ENCODE results near the gene CCNY. TPM values are rescaled to one million over a fixed set of nuclear protein-coding genes. Genes with fewer than 3 reads are reported as not detected.

Gene CCNY
- total RNA-seq, 1 experiment from 2014 or later = 40.1 TPM

DNA sequence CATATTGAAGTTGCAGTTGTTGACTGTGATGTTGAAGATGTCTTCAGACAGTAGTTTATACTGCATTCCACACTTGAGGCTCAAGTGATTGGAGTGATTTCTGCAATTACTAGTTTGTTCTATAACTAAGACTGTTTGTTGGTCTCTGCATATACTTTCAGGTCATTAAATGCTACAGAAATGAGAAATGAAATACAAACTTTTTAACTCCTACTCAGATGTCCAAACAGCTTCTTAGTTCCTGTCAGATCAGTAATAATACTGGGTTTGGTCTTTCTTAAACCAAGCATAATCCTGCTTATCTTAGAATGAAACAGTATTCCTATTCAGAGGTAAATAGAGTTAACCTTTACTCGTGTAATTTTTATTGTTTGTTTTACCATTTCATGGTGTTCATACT, 115.9 kb downstream of the CCNY start:
- DNase-seq (ENCODE audit: low read depth) = no peak

DNA sequence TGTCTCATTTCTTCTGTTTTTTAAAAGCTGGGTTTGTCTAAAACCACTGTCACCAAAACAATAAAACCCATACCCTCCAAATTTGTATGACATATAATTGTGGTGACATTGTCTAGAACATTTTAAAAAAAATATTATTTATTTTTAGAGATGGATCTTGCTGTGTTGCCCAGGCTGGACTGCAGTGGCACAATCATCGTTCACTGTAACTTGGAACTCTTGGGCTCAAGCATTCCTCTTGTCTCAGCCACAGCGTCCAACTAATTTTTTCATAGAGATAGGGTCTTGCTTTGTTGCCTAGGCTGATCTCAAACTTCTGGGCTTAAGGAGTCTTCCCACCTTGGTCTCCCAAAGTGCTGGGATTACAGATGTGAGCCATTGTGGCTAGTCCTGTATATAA, 116.5 kb downstream of the CCNY start:
- no peak for DNase-seq (ENCODE audit: low read depth)

DNA sequence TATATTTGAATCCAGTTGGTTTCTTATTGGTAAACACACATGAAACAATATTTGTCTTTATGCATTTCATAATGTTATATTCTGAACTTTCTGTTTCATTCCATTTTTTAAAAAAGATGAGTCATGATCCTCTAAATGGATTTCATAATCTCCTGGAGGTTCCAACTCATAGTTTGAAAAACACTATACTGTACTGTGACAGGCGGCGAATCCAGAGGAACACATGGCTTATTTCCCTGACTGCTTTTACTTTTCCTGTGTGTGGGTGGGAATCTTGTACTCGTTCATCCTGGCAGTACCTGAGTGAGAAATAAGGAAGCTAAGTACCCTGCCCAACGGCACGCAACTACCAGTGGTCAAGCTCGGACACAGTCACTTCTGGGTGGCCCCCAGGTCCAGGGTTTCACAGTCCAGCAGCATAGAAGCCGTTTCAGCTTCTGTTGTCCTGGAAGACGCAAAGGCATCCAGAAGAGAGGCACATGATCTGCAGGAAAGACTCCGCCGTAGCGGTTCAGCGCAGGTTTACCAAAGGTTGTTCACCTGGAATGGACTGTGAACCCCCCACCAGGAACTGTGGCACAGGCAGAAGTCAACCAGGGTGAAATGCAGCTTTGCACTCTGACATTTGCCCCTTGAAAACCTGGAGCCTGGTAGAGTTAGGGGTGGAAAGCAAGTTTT, 117.7 kb downstream of the CCNY start:
- DNase-seq (ENCODE audit: low read depth) = peak; percentile 19

DNA sequence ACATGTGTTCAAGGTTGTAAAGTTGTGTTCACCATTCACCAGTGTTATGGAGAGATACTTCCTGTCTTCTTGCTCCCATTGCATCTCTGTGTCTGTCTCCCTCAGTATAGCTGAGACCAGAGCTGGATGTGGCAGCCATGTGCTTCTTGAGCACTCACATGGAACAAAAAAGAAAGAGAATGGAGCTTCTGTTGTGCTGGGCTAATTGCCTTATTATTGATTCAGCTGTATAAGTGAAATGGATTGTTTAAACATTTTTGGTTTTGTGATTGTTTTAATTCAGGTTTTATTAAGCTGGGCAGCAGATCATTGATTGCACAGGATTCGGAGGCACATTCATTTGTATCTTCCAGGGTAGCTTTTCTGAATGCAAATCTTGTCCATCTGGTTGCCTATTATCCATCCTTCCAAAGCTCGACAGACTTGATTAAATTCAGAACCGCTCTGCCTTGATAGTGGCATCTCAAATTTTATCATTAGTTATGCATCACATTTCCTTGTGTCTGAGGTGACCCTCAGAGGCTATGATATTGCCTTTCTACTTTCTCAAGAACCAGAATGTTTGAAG, 119.9 kb downstream of the CCNY start:
- DNase-seq (ENCODE audit: low read depth) = no peak

DNA sequence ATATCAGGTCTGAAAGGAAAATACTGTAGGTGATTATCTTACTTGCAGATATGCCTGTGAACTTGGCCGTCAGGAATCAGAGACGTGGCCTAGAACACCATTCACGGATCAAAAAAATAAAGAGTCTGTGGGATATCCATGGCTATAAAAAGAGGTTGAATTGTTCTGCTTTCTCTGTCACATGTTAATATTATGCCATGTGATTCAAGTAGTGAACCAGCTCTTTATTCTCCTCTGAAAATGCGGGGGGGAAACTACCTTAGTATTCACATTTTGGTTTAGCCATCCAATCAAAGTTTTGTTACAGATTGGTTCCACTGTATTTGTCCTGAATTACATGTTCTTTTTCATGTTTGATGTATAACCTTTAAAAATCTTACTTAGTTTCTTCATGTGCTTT, 120.5 kb downstream of the CCNY start:
- no peak for DNase-seq (ENCODE audit: low read depth)

DNA sequence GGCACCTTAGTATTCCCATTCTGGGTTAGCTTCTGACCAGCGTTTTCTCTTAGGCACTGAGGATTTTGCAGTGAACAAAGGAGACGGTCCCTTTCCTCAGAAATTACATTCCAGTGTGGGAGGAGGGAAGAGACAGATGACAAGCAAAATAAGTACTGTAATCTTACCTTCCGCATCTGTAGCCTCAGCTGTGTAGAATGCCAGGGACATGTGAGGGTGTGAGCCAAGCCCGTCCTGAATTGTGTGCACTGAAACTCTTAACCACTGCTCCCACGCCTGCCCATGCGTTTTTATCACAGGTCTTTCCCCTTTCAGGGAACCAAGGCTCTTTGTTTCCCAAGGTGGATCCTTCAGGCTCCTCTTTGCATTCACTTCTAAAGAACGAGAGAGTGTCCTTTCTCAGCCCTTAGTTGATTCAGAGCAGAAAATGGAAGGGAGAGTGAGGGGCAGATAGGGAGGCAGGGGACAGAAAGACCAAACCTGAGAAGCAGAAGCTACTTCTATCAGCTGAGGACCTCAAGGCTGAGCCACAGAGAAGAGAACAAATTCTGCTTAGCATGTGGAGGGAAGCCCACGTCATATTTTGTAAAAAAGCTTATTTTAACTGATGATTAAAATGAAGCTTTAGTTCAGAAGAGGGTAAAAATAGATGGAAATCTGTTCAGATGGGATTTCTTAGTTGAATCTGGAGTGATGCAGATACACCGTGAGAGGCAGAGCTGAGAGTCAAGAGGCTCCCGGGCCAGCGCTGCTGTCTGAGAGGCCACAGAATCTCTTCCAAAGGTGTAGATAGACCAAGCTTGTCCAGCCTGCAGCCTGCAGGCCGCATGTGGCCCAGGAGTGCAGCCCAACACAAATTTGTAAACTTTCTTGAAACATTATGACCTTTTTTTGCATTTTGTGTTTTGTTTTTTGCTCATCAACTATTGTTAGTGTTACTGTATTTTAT, 122.5 kb downstream of the CCNY start:
- no peak for DNase-seq (ENCODE audit: low read depth)

DNA sequence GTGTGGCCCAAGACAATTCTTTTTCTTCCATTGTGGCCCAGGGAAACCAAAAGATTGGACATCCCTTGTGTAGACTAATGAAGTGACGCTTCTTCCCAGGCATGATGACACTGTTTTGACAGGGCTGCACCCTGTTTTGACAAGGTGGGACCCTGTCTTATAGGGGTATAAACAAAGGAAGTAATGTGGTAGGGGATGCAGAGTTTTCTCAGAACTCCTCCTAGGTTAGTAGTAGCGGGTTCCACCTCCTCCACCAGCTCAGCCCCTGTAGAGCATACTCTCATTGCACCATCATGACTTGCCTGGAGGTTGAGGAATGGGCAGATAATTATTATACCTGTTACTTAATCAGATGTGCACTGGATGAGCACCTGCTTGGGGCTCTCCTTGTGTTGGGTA, 123.1 kb downstream of the CCNY start:
- DNase-seq (ENCODE audit: low read depth) = no peak

DNA sequence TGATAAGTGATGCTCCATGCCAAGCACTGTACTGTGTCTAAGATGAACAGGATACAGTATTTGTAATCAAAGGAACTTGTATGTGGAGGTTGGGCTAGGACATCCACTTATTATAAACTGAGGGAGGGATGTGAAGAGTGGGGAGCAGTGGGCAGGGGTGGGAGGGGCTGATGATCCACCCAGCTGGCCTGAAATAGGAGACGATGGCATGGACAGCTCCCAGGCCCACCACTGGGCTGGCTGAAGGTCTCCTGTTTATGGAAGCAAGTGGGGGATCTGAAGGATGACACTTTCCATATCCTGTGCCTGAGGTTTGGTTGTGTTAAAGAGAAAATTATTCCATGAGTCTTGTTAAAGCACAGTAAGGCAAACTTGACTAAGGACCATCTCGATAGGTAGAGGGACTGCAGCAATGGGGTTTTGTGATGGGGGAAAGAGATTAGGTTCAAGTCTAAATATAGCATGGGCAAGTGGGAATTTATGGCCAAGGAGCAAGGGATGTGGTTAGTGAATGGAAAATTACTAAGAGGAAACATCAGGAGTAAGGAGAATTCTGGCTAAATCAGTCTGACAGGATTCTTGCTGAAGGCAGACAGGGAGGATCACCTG, 124.6 kb downstream of the CCNY start:
- DNase-seq (ENCODE audit: low read depth) = no peak

DNA sequence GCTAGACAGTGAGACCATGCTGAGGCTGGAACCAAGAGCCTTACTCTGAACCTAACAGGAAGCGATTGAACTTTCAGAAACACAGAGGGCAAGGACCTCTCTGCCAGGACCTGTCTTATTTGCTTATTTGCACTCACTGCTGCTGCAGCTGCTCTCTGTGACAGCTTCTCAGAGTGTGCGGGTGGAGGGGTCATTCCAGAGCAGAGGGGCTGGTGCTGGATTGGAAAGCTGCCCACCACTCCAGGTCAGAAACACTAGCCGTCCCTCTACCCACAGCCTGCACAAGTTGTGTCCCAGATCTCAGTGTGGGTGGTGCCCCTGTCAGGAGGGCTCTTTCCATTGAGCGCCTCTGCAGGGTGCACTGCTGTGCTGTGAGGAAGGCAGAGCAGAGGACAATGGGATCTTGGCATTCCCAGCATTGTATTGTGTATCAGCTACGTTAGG, 126.2 kb downstream of the CCNY start:
- DNase-seq (ENCODE audit: low read depth) = no peak

DNA sequence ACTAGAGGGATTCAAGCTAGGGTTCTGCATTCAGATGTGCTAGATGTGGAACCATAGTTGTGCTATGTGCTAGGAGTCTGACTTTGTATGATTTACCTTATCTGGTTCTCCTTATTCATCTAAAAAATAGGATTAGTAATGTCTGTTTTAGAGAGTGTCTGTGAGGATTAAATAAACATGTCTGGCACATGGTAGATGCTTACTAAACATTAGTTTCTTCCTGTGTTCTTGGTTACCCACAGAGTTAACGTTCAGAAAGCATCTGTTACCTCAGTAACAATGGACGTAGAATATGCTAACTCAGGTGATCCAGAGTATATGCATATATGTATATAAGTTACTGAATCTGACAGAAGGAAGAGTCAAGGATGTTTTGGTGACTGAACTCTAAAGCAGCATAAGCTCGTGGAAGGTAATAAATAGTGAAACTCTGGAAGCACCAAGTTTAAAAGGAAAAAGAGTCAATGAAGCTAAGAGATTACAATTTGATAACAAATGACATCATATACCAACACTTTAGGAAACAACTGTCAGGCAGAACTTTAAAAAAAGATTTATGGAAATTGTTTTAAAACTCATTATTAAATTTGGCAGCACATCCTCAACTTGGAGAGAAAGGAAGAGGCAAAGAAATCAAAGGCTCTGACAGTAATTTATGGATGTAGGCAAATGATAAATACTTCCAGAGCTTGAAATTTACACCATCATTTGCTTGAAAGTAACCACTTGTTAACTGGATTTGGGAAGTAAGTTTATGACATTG, 127.0 kb downstream of the CCNY start:
- no peak for DNase-seq (ENCODE audit: low read depth)

DNA sequence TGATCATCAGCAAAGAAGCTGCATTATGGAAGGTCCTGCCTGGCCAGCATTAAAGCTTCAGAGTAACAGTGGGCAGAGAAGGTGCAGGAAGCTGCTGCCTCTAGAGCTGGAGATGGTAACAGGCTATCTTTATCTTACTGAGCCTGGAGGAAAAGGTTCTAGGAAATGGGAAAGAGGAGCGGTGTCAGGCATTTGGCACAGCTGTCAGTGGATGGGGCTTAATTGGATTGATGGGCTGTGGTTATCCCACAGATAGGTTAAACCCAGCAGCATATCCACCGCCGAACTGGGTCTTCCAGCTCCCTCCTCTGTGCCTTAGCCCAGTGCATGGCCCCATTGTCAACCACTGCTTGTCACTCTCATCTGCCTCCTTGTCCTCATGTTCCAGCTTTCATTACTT, 127.6 kb downstream of the CCNY start:
- DNase-seq (ENCODE audit: low read depth) = no peak

DNA sequence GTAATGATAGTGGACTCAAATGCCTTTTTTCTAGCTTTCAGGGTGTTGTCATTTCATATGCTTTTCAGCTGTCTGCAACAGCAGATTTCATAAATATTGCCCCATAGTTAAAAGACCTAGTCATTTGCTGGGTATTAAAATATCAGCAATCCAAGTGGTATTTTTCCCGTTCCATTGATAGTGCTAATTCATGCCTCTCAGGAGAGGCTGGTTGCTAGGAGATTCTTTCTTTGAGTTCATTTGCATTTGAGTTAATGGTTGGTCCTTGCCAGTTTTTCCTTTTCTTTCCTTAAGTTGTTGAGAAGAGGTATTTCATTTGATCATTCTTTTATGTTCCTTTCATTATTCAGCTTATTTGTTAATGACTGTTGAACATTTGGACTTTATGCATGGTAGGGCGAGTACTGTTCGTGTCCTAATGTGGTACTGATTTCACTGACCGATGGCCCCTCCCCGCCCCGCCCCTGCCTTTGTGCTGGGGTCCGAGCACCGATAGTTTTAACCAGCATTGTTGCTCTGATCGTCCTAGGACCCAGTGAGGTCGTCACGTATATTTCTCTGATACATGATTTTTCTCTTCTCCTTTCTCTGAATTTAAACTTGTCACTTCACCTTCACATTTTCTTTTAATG, 128.6 kb downstream of the CCNY start:
- no peak for DNase-seq (ENCODE audit: low read depth)

DNA sequence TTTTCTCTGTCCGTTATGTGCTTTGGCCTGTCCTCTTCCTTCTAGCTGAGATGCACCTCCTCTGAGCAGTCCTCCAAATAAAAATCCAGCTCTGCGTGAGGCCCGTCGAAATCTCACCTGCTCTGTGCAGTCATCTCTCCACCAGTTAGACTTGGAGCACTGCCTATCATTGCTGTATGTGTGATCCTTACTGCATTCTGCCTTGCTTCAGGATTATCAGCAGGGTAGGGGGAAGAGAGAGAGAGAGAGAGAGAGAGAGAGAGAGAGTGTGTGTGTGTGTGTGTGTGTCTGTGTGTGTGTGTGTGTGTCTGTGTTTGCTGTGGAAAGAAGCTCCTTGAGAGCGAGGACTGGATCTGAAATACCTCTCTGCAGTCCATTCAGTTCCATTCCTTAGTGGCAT, 129.4 kb downstream of the CCNY start:
- DNase-seq (ENCODE audit: low read depth) = no peak

DNA sequence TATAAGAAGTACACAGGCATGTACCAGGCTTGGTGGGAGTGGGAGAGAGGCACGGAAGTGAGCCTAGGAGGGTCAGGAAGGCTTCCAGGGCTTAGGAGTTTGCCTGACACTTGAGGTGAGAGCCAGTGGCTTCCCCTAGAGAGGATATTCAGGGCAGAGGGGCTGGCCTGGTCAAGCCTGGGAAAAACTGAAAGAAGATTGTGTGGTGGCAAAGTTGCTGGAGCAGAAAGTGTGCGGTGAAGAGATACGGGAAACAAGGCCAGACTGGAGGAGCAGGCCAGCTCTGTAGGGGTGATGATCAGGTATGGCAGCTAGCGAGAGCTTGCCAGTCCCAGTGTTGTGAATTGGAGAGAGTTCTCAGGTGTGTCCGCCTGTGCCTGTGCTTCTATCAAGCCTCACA, 129.9 kb downstream of the CCNY start:
- DNase-seq (ENCODE audit: low read depth) = no peak

DNA sequence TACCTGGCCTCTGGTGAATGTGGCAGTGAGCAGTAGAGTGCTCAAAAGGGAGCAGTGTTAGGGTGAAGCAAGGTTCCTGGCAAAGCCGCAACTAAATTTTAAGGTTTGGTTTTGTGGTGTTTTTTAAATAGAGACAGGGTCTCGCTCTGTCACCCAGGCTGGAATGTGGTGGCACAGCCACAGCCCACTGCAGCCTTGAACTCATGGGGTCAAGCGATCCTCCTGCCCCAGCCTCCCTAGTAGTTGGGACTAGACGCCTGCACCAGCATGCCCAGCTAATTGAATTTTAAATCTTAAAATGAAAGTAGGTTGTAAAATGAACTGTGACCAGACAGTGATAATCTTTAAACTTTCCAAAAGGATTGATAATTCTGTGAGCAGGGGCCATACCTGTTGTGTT, 130.4 kb downstream of the CCNY start:
- no peak for DNase-seq (ENCODE audit: low read depth)

DNA sequence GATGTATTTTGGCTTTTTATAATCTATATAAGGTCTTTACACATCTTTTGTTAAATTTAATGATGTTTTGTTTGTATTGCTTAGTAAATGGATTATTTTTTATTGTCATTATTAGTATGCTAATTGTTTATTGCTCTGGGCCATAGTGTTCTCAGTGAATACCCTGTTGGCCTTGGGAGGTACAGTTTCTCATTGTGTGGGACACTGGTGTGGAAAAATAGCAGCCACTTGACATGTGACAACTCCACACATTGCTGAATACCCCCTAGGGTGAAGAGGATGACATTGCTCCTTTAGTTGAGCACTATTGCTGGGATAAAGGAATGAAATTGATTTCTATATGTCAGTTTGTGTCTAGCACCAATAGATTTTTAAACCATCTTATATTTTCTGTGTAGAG, 130.9 kb downstream of the CCNY start:
- DNase-seq (ENCODE audit: low read depth) = no peak

DNA sequence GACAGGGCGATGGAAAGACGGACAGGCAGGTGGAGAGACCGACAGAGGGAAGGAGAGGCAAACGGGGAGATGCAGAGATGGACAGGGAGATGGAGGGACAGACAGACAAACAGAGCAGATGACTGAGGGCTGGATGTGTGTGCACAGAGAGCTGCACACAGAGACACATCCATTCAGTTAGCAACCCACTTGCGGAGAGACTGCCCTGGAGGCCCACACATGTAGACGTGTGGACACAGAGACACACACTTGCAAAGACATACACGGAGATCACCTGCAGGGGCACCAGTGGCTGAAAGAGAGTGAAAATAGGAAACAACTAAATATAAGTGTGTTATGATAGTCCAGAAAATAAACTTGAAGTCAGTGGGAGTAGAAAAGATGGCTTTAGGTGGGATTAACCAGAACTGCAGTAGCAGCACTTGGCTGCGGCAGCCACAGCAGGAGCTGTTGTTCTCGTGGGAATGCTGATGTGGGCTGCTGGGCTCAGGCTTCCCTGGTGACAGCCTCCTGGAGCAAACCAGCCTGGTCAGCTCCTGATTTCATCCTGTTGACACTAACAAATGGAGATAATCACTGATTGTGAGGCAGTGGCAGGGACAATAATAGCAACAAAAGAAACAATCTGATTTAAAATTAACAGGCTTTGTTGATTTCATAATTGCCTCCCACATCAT, 134.1 kb downstream of the CCNY start:
- DNase-seq (ENCODE audit: low read depth) = no peak

DNA sequence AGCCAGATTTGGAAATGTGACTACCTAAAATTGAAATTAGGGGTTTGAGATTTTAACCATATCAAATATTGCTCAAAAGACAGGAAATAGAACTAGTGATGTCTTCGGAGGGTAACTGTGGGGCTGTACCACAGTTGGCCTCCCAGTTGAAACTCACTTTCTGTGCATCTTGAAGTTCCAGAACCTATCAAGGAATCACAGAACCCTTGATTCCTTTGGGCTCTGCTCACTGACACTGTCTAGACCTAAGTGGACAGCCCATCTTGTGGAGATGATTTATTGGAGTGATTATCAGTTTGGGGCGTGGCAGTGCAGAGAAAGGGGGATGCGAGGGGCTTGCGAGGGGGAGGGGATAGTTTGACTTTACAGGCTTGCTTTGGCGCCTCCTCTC, 134.6 kb downstream of the CCNY start:
- DNase-seq (ENCODE audit: low read depth) = no peak

DNA sequence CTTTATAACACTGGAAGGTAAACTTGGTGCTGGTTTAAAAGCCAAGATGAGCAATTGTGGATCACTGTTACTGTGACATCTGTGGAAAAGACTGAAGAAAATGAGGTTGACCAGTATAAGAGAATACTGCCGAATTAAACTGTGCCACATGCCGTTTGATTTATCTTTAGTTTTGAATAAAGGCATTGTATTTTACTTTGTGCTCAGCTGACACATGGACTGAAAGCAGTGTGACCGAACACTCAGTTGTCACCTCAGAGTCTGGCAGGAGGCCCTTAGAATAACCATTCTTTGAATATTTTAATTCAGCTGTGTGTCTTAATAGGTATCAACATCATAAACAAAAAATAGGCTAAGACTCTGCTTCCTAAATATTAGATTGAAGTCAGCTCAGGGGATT, 135.1 kb downstream of the CCNY start:
- no peak for DNase-seq (ENCODE audit: low read depth)

DNA sequence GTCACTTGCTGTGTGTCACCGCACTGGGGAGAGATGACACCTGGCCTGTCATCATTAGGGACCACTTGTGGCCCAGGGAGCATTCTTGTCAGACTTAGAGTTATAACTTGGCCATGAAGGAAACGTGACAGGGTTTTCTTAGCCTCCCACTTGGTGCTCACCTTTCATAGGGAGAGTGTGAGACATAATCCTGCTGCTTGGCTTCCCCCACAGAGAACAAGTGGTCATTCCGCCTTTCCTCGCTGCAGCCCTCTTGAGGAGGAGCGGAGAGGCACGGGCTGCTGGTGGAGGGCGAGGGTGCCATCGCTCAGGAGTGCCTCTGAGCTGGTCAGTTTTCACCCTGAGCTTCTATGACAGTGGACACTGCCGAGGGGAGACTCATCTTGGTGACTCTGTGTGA, 143.8 kb downstream of the CCNY start:
- DNase-seq (ENCODE audit: low read depth) = no peak

DNA sequence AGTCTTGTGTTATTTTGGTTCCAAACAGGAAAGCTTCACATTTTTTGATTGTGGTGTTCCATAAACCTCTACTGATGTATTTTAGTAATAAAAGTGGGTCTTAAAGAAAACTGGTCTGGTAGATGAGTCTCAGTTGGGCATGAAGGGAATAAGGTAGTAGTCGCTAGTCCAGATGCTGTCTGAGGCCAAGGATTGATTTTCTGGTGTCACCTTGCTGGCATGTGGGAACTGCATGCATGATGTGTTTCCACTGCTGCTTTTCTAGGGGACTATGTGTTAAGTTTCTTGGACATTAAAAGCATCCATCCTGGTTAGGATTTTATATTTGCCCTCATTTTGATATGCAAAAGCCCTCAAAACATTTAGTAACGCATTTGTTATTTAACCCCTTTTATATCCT, 145.1 kb downstream of the CCNY start:
- no peak for DNase-seq (ENCODE audit: low read depth)
